Islet precursor cell (in vitro differentiated cells): Measurements from ENCODE around the gene RD3L.

Experiments used
- DNase-seq: peaks from one replicate; pipeline ENCODE4 v3.0.0-alpha.2; 2018

Gene RD3L

GRCh38 chr14:103941973-103942736, at the start of gene RD3L:
Gene RD3L (minus strand): TSS chr14:103942529. CDS start chr14:103941695, 834 bp downstream.
- no peak for DNase-seq

DNA sequence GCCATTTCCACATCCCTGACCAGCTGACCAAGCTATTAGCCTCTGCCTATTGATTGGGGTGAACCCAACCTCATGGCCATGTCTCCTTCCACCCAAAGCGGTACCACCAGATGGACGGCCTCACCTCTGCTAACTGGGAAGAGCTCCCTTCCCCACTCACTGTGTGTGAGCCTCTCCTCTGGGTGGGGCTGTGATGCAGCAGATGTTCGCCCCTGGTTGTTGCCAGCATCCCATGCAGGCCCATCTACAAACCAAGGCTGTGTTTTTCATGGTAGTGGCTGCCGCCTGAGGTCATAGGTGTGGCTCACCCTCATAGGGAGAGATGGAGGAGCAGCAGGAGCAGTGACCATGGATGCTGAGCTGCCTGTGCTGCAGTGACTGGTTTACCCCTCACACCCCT, 47.6 kb upstream of the RD3L start:
- no peak for DNase-seq

GRCh38 chr14:103989034-103989433, 46.7 kb upstream of the RD3L start:
- no peak for DNase-seq

GRCh38 chr14:103984196-103984595, 41.9 kb upstream of the RD3L start:
- DNase-seq, result no peak

DNA sequence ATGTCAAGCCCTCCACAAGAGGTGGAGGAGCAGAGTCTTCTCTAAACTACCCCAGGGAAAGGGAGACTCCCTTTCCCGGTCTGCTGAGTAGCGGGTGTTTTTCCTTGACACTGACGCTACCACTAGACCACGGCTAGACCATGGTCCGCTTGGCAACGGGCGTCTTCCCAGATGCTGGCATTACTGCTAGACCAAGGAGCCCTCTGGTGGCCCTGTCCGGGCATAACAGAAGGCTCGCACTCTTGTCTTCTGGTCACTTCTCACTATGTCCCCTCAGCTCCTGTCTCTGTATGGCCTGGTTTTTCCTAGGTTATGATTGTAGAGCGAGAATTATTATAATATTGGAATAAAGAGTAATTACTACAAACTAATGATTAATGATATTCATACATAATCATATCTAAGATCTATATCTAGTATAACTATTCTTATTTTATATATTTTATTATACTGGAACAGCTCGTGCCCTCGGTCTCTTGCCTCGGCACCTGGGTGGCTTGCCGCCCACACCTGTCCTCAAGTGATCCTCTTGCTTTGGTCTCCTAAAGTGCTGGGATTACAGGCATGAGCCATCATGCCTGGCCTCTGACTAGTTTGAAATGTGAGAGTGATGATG, 38.4 kb upstream of the RD3L start:
- peak; percentile 64 for DNase-seq

DNA sequence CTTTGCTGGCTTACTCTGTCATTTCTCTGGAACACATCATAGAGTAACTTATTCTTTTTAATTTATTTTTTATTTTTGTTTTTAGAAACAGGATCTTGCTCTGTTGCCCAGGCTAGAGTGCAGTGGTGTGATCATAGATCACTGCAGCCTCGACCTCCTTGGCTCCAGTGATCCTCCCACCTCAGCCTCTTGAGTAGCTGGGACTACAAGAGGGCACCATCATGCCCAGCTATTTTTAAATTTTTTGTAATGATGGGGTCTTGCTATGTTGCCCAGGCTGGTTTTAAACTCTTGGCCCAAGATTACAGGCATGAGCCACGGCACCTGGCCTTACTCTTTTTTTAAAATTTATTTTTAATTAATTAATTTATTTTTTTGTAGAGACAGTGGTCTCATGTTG, 32.2 kb upstream of the RD3L start:
- DNase-seq, result no peak

DNA sequence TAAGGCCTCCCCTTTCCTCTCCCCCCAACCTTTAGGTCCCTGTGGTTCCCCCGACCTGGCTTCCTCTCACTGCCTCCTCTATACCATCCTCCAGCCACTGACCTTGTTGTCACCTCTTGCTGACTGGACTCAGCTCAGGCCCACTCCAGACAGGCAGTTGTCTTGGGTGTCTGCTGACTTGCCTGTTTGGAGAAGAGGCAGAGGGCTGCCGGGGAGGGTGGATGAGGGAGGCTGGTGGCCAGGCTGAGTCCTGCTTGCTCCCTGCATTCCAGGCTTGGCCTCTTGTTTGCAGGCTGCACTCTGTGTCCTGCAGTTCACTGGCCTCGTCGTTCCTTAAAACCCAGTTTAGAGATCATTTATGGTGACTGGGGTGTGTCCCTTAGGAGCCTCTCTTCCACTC, 31.0 kb upstream of the RD3L start:
- peak; percentile 64 for DNase-seq

- DNase-seq, result no peak
These were observed 27.6 kb upstream of the RD3L start for GRCh38 chr14:103969961-103970360.

- no peak for DNase-seq
These were observed 24.3 kb upstream of the RD3L start for GRCh38 chr14:103966631-103967030.

DNA sequence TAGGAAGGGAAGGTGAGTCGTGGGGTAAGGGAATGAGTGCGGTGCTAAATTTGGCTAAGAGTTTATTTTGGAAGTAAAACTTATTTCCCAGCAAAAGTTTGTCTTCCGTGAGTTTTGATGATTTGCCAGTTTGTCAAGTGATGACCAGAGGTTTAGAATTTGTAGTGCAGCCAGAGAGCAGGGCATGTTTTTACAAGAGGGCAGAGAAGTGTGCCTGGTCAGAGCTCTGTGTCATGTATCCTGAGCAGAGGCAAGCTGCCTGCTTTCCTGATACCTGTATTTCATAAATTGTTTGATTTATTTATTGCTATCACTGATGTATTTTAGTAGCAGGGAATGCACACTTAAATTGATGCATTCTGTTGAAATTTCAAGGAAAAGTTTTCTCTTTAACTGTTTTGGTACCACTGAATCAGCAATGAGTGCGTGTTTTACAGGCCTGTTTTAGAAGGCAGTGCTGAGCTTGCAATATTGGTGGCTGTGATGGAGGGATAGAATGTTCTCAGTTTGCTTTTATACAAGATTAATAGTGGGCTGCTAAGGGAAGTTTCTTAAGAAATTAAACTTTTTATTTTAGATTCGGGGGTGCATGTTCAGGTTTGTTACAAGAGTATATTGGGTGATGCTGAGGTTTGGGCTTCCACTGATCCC, 19.7 kb upstream of the RD3L start:
- no peak for DNase-seq

DNA sequence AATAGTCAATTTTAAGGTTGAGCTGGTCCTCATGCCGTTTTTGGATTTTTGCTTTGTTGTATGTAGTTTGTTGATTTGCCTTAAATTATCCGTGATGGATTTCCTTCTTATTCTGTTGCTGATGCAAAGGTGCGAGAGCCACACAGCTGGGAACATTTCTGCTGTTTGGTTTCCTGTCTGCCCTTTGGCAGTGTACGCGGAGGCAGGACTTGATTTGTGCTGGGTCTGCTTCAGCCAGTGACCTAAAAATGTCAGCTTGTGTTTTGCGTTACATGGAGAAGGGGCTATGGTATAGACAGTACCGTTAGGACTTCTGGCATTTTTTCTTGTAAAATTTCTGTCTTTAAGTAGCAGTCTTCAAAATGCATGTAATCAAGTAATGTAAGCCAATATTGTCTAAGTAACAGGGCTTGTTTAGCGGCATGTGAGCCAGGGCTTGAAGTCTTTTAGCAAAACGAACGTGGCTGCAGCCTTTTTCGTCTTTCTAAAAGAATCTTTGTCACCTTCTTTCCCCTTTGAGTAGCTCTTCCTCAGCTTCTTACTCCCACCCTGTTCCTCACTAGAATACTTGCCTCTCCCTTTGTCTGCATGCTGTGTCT, 18.2 kb upstream of the RD3L start:
- DNase-seq, result no peak

- DNase-seq, result no peak
These were observed 6.9 kb upstream of the RD3L start for GRCh38 chr14:103949131-103949790.

- DNase-seq, result no peak
These were observed 6.1 kb upstream of the RD3L start for GRCh38 chr14:103948442-103948841.

GRCh38 chr14:103946975-103947374, 4.6 kb upstream of the RD3L start:
- no peak for DNase-seq

DNA sequence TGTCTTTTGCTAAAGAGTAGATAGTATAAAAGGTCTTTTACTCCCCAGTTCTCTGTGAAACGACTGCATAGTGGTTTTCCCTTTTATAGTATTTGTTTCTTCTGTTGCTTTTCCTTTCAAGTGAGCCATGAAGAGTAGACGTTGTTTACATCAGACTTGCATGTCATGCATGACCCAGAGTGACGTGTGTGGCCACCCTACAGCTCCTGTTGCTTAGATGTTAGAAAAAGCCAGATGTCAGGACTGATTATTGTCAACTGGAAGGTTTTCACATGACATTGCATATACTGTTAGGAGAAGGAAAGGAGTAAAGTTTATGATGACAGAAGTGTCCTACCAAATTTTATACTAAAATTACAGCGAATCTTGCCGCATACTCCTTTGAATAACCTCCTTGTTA, 1.3 kb upstream of the RD3L start:
- DNase-seq, result no peak

- DNase-seq, result no peak
These were observed 867 bp downstream of the RD3L start for GRCh38 chr14:103941462-103941861.

DNA sequence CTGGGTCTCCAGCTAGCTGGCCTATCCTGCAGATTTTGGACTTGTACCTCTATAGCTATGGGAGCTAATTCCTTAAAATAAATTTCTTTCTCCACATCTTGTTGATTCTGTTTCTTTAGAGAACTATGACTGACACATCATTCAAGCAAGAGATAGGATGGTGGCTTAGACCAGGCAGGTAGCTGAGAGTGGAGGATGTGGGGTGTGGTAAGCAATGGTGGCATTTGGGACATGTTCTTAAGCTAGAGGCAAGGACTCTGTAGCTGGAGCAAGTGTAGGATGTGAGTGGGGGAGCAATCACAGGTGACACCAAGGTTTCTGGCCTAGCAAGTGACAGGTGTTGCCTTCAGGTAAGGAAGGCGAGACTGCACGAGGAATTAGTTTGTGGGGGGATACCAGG, 7.2 kb downstream of the RD3L start:
- DNase-seq, result no peak

DNA sequence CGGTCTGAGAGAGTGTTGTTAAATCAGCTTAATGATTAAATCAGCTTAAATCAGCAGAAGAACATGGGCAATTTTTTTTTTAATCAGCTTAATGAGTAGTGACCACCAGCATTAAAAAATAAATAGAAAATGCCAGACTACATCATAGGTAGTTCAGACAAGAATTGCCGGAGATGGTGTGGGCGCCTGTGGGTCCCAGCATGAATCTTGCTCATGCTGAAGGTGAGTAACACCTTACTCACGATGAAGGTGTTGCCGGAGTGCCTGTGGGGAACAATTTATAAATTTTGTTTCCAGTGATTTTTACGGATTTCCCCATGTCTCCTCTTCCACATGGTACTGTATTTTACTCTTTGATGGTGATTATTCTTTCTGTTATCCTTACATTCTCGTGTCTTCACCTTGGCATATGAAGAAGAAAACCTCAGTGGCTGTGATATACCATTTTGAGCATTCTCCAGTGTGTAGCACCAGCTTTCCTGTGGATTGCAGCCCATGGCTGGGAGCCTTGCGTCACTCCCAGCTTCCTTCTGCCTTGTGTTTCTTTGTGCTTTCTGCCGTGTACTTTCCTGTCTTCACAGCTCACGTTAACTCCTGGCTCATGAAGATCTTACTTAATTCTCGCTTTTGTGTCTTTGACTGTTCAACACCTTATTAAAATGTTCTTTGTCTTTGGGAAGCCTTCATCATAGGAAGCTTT, 9.4 kb downstream of the RD3L start:
- no peak for DNase-seq

DNA sequence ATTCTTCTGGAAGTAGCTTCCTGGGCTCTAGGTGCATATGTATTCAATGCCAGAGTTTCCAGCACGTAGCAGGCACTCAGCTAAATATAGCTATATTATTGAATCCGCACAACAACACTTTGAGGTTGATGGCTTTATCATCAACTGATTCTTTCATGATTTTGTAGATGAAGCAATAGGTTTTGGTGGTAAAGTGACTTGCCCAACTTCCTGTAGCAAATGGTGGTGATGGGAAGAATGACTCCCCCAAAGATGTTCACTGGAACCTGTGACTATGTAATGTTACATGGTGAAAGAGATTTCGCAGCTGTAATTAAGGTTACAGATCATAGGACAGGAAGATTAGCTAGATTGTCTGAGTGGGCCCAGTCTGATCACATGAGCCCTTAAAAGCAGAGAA, 10.9 kb downstream of the RD3L start:
- no peak for DNase-seq

DNA sequence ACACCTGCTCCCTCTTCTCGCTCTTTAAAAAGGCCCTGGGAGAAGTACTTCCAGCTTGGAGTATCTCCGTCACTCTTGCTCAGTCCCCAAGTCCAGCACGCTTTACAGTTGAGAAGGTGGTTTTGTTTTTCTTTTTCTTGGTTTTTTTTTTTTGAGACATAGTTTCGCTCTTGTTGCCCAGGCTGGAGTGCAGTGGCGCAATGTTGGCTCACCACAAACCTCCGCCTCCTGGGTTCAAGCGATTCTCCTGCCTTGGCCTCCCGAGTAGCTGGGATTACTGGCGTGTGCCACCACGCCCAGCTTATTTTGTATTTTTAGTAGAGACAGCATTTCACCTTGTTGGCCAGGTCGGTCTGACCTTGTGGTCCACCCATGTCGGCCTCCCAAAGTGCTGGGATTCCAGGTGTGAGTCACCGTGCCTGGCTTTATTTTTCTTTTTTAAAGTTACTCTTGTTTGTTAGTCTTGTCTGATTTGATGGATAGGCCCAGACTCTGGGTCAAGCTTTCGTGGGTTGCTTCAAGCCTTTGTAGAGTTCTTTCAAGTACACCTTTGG, 12.2 kb downstream of the RD3L start:
- no peak for DNase-seq

DNA sequence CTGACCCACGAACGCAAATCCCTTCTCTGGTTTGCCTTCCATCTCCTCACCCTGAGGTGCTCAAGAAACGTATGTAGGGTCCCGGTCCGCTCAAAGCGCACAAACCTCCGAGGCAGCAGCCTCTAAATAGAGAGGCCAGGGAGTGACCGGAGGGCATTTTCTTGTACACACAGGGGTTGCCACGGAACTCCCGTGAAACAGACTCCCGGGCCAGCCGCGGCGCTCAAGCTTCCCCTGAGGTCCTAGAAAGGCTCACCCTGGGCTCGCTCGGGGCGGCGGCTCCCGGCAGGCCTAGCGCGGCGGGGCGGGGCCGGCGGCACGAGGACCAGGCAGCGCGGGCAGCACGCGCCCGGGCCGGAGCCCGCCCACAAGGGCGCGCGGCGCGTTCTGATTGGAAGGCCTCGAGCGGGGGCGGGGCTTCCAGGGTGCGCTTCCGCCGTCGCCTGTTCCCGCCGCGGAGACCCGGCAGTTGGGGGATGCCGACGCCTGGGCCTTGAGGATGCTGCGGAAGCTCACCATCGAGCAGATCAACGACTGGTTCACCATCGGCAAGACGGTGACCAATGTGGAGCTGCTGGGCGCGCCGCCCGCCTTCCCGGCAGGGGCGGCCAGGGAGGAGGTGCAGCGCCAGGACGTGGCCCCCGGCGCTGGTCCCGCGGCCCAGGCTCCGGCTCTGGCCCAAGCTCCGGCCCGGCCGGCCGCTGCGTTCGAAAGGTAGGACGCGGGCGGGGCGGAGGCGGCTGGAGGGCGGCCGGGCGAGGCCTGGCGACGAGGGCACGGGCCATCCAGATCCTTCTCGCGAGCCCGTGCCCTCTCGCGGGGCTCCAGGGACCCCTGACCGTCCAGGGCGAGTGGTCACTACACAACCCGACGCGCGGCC, 14.1 kb downstream of the RD3L start, which contains the start of gene TDRD9:
Gene TDRD9 (plus strand): TSS at position 446 of the 880 bp plus-strand sequence. CDS start 54 bp downstream, at position 500.
- DNase-seq, result no peak
